ENCODE results near the gene NMT2. TPM values are rescaled to one million over a fixed set of nuclear protein-coding genes. Genes with fewer than 3 reads are reported as not detected.

The NMT2 gene
- total RNA-seq, 2 experiments from 2014 or later: 0.72 to 0.82 TPM

DNA sequence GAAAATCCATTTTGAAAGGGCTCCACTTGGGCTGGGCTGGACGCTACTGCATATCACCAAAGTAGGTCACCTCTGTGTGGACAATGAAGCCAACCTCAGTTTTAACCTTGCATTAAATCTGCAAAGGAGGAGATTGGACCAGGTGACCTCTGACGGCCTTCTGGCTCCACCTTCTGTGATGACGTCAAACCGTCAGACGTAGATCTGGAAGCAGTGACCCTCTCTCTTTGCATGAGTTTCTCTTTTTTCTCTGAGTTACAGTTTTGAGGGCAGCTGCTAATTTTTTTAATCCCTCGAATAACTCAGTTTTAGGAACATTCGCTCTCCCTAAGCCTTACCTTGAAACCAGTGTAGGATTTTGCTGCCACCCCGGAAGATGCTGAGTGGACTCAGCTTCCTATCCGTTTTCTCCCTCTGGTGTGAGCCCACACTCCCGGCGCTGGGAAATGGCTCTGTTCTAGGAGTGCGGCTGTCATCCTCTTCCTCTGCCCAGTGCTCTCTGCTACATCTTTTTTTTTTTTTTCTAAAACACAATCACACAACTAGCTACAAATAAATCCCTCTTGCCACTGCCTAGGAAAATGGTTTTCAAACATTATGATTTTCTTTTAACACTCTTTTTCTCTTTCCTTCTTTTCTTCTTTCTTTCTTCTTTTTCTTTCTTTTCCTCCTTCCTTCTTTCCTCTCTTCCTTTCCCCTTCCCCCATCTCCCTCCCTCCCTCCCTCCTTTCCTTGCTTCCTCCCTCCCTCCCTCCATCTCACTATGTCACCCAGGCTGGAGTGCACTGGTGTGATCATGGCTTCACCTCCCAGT, 27.7 kb upstream of the NMT2 start:
- H3K4me2 ChIP-seq (ENCODE audit: low read length): no peak overlapping the region
- DNase-seq (ENCODE audit: low spot score): no peak
- no TSS peak for BruUV-seq (replicated peaks)
- no peak overlapping the region for H2AFZ ChIP-seq (ENCODE audit: low read length)
- no peak overlapping the region for H3K4me3 ChIP-seq (ENCODE audit: low read depth, low read length, poor library complexity, severe bottlenecking)
- no peaks in the 10 kb centered on the region for H3K79me2 ChIP-seq (ENCODE audit: insufficient read depth, low read depth, low read length)
- TF ChIP-seq EZH2phosphoT487 (IDR thresholded peaks at IDR 0.05; ENCODE audit: borderline replicate concordance, low read depth, low read length): no peak
- TF ChIP-seq, protein P1, sequence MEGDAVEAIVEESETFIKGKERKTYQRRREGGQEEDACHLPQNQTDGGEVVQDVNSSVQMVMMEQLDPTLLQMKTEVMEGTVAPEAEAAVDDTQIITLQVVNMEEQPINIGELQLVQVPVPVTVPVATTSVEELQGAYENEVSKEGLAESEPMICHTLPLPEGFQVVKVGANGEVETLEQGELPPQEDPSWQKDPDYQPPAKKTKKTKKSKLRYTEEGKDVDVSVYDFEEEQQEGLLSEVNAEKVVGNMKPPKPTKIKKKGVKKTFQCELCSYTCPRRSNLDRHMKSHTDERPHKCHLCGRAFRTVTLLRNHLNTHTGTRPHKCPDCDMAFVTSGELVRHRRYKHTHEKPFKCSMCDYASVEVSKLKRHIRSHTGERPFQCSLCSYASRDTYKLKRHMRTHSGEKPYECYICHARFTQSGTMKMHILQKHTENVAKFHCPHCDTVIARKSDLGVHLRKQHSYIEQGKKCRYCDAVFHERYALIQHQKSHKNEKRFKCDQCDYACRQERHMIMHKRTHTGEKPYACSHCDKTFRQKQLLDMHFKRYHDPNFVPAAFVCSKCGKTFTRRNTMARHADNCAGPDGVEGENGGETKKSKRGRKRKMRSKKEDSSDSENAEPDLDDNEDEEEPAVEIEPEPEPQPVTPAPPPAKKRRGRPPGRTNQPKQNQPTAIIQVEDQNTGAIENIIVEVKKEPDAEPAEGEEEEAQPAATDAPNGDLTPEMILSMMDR (conservative IDR thresholded peaks at IDR 0.05; ENCODE audit: low read length): no peak
- ChIA-PET POLR2A (interaction anchor here (0.7 kb wide), 2 partner anchors 165 to 1813 kb away, joined by 3 to 4 read pairs; no protein-coding TSS in a partner anchor), CTCF (ENCODE audit: unreplicated experiment) (no interaction called here)
- H4K20me1 ChIP-seq (ENCODE audit: insufficient read depth, low read length): no peaks in the 10 kb centered on the region
- H3K9me3 ChIP-seq (ENCODE audit: low read length): no peaks in the 10 kb centered on the region
- H3K9me2 ChIP-seq (ENCODE audit: insufficient read depth, low read length): no peaks in the 10 kb centered on the region
- no peaks in the 10 kb centered on the region for H3K4me1 ChIP-seq (ENCODE audit: insufficient read depth, low read length, poor library complexity, severe bottlenecking)
- intact Hi-C loops (cut with micrococcal nuclease; ENCODE audit: unreplicated experiment): no loop called here
- H3K27ac ChIP-seq (ENCODE audit: low read depth, low read length, poor library complexity, severe bottlenecking): no peak overlapping the region
- H3K36me3 ChIP-seq (ENCODE audit: insufficient read depth, low read length): no peaks in the 10 kb centered on the region

DNA sequence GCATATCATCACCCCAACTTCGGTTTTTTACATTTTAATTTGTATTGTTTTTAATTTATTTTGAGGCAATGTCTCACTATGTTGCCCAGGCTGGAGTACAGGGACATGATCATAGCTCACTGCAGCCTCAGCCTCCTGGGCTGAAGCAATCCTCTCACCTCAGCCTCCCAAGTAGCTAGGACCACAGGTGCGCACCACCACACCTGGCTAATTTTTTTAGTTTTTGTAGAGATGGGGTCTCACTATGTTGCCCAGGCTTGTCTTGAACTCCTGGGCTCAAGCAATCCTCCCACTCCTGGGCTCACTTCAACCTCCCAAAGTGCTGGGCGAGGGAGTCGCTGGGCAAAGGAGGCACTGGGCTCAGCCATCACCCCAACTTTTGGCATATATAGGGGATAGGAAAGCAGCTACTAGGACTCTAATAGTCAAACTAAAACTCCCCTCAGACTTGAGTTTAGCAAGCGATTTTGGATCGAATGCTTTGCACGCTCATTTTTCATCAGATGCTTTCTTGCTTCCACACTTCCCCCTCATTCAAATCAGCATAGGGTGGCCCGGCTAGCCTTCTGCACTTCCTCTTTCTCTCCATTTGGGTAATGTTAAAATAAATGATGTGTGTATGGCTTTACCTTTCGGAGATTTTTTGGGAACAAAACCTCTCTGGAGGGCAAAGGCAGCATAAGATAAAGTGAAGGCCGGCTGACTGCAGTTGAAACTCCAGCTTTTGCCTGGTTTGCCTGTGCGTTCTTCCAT, 20.8 kb upstream of the NMT2 start:
- Histone ChIP-seq H2AFZ (ENCODE audit: low read length) (no peak overlapping the region), H3K4me3 (ENCODE audit: low read depth, low read length, poor library complexity, severe bottlenecking) (no peak overlapping the region), H3K4me2 (ENCODE audit: low read length) (no peak overlapping the region), H3K9me3 (ENCODE audit: low read length) (no peaks in the 10 kb centered on the region), H3K36me3 (ENCODE audit: insufficient read depth, low read length) (no peaks in the 10 kb centered on the region), H3K79me2 (ENCODE audit: insufficient read depth, low read depth, low read length) (no peaks in the 10 kb centered on the region), H4K20me1 (ENCODE audit: insufficient read depth, low read length) (no peaks in the 10 kb centered on the region), H3K9me2 (ENCODE audit: insufficient read depth, low read length) (no peaks in the 10 kb centered on the region), H3K4me1 (ENCODE audit: insufficient read depth, low read length, poor library complexity, severe bottlenecking) (no peaks in the 10 kb centered on the region), H3K27ac (ENCODE audit: low read depth, low read length, poor library complexity, severe bottlenecking) (no peak overlapping the region)
- BruUV-seq (replicated peaks): no TSS peak
- TF ChIP-seq, protein P1 (conservative IDR thresholded peaks at IDR 0.05; ENCODE audit: low read length): no peak
- TF ChIP-seq EZH2phosphoT487 (IDR thresholded peaks at IDR 0.05; ENCODE audit: borderline replicate concordance, low read depth, low read length): no peak
- CTCF ChIA-PET (ENCODE audit: unreplicated experiment): no interaction called here
- intact Hi-C loops (cut with micrococcal nuclease; ENCODE audit: unreplicated experiment): no loop called here
- POLR2A ChIA-PET: no interaction called here
- DNase-seq (ENCODE audit: low spot score): no peak
